Embryonic facial prominence (tissue), 1 donor: ENCODE results near the gene MEI1.

Experiments
- DNase-seq: peaks from one replicate; pipeline ENCODE4 v3.0.0-alpha.2; 2016; ENCODE audit errors: extremely low spot score

Gene MEI1

GRCh38 chr22:41782751-41783150 lies 83.4 kb downstream of the MEI1 start:
- no peak for DNase-seq

DNA sequence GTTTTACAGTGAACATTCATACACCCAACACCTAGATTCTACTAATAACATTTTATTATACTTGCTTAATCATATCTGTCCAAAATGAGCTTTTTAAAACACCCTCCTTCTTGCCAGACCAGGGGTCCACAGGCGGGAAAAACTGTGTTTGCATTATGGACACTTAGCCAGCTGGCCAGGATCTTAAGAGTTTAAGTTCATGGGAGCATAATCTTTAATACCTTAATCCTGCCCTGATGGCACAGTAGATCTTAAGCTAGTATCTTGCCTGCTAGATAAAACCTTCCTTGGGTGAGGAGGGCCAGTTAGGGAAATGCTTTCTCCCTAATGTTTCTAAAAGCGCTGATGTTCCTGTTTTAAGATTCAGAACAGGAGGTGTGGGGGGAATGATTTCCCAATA lies 88.0 kb downstream of the MEI1 start:
- no peak for DNase-seq

DNA sequence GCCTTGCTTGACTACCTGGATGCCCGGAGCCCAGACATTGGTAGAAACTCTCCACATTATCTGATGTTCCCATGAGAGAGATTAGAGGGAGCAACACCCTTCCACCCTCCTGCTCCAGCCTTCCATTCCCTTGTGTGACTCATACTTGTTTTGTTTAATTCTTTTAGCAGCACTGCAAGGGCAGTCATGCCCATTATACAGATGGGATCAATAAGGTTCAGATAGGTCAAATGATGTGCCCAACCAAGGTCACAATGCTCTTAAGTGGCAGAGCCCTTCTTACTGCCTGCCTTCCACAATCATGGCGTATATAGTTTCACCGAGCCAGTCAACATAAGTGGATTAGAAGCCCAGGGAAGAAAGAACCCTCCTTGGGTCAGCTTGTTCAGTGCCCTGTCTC lies 94.6 kb downstream of the MEI1 start:
- DNase-seq: no peak

- DNase-seq: no peak
Observed at GRCh38 chr22:41798736-41799135, 99.4 kb downstream of the MEI1 start.

- DNase-seq: no peak
Observed at GRCh38 chr22:41799486-41800347, 100.4 kb downstream of the MEI1 start.

DNA sequence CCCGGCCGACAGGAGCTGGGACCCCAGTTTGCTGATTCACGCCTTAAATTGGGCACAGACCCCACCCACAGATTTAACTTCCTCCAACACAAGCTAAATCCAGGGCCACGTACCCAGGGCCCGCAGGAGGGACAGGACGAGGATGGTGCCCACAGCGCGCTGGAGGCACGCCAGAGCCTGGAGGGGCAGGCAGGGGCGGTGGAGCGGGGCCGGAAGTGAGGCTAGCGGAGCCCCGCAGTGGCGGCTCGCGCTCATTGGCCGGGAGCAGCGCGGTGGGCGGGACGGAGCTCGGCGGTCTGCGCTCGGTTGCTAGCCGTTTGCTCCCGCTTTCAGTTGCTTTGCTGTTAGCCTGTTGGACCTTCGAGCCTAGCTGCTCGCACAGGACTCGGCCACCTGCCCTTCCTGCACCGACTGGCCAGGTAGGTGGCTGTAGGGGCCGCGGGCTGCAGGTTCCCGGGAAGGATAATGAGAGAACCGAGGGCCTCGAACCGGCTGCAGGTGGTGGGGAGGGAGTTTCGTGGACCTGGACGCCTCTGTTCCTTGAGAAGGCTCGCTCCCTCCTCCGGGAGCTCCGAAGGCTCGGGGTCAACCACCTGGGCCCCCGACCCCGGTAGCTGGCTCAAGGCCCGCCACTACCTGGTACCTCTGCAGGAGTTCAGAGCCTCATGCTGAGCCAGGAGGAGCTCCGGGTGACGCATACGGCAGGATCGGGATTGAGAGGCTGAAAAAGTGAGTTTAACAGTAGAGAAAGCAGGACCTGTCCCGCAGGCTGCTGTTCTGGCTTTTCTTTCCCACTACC lies 101.2 kb downstream of the MEI1 start, which contains the start of gene CCDC134:
TSS of gene CCDC134 (plus strand) at position 332 of the 799 bp plus-strand sequence. CDS start 8,212 bp downstream, outside the sequence.
- DNase-seq: peak; percentile 79

DNA sequence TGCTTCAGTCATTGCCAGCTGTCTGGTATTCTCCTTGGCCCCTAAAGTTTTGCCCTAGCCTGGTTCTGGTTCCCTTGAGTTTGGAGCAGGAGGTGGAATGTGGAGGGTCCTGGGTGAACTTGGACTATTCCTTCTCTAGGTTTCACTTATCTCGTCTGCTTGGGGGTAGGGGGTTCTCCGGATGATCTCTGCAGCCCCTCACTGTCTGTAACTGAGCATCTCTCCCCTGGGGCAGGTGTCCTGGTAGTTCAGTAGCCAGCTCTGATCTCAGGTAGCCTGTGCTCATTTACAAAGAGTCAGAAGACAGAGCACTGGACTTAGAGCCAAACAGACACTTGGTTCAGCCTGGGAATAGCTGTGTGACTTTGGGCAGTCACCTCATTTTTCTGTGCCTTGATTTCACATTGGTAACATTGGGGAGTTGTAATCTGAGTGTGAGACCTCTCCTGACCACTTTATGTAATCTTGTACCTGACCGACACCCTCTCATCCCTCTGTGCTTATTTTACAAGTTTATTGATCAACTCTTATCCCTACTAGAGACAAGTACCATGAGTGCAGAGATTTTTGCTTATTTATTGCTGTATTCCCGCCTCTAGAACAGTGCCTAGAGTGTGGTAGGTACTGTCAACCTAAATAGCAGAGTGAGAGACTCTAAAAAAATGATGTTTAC lies 102.0 kb downstream of the MEI1 start:
- no peak for DNase-seq

GRCh38 chr22:41801886-41802285 lies 102.6 kb downstream of the MEI1 start:
- DNase-seq: no peak

DNA sequence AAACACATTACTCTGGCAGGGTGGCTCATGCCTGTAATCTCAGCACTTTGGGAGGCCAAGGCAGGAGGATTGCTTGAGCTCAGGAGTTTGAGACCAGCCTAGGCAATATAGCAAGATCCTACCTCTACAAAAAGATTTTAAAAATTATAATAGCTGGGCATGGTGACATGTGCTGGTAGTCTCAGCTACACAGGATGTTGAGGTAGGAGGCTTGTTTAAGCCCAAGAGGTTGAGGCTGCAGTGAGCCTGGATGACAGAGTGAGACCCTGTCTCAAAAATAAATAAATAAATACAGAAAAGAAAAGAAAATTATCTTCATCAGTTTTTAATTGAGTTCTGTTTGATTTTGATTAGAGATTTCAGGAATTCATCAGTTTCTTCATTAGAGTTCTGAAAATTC lies 106.3 kb downstream of the MEI1 start:
- DNase-seq: no peak

GRCh38 chr22:41808400-41808799 lies 109.1 kb downstream of the MEI1 start:
- DNase-seq: no peak

GRCh38 chr22:41810022-41810421 lies 110.7 kb downstream of the MEI1 start:
- DNase-seq: no peak

- DNase-seq: no peak
Observed at GRCh38 chr22:41812805-41813545, 113.7 kb downstream of the MEI1 start.

DNA sequence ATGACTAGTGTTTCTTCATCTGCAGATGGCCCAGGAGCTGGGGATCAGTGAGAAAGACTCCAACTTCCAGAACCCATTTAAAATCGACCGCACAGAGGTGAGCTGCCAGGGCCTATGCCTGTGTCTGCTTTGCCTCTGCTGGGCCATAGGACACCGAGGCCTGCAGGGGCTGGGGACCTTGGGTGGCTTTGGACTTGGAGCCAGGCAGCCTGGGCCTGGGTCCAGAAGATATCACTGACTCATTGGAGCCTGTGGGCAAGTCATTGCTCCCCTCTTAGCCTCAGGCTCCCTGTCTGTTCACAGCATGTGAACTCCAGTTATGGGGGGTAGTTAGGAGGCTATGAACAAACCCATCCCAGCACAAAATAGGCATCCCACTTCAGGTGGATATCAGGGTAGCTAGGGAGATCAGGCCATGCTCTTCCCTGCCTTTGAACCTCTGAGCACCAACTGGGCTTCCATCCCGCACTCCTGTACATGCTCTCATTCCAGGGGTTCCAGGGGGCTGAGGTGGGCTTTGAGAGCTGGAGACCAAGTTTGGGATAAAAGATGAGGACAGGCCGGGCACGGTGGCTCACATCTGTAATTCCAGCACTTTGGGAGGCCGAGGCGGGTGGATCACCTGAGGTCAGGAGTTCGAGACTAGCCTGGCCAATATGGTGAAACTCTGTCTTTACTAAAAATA lies 114.6 kb downstream of the MEI1 start:
- DNase-seq: no peak

DNA sequence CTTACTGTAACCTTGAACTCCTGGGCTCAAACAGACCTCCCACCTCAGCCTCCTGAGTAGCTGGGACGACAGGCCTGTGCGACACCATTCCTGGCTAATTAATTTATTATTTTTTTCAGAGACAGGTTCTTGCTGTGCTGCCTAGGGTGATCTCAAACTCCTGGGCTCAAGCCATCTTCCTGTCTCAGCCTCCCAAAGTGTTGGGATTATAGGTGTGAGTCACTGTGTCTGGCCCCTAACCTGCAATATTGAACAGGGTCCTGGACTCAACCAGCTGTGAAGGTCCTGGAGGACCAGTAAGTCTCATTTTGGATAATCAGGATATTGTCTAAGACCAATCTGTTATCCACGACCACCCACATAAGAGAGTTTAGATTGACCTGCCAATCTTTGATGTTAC lies 116.4 kb downstream of the MEI1 start:
- DNase-seq: no peak

DNA sequence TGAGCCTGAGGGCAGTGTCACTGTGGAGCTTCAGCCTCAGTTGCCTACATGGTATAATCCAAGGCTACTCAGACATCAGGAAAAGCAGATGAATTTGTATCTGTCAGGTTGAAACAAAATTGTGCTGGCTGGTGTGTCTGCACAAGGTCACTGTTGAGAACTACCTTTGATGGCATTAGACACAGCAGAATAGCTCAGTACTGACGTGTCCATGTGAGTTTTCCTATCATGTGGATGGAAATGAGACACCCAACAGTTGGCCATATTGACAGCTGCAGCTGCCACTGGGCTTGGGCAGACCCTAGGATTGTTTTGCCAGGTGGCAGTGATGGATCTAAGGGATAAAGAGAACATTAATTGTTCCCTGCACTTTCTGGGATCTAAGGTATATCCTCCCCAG lies 116.9 kb downstream of the MEI1 start:
- no peak for DNase-seq

- DNase-seq: no peak
Observed at GRCh38 chr22:41816871-41817270, 117.6 kb downstream of the MEI1 start.

DNA sequence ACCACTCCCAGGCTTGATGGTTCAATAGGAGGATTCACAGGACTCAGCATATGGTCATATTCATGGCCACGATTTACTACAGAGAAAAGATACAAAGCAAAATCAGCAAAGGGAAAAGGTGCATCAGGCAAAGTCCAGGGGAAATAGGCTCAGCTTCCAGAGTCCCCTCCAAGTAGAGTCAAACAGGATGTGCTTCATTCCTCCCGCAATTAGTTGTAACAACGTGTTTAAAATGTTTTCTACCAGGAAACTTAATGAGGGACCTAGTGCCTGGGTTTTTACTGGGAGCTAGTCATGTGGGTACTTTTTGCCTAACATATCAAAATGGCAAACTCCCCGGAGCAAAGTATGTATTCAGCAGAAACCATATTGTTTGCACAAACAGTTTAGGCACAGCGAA lies 118.7 kb downstream of the MEI1 start:
- no peak for DNase-seq

DNA sequence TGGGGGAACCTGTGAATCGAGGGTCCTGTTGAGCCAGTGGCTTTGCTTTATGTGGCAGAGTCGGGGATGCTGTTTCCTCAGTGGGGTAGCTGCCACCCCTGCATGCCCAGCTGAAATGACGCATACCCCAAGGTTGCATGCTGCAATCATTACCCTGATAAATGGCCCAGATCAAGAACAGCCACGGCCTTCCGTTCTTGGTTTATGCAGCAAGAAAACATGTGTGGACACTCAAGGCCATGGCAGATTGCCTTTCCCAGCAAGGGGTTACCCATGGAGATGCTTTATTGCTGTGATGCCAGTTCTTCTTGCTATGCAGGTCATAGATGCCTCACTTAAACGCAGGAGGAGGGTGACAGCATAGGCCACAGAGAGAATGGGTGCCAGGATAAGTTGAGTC lies 119.3 kb downstream of the MEI1 start:
- no peak for DNase-seq

DNA sequence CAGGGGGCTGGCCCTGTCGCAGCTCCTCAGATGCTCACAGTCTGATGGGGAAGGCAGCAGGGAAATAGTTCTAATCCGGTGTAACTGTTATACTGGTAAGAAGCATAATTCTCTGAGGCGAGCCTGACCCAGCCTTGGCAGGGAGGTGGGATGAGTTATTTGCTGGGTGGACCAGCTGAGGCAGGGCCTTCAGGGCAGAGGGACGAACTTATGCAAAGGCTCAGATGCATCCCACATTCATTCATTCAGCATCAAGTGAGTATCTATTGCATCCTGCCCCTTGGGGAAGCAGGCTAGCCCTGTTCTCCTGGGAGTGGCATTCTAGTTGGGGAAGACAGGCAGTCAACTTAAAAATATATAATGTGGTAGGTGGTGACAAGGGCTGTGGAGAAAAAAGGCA lies 120.0 kb downstream of the MEI1 start:
- no peak for DNase-seq

GRCh38 chr22:41820447-41820846 lies 121.1 kb downstream of the MEI1 start:
- no peak for DNase-seq
